D341Med (cell line): Measurements from ENCODE around the gene TBL1X.

Source experiments
- DNase-seq: peaks from one replicate; pipeline ENCODE4 v3.0.0; 2012; ENCODE audit warnings: low spot score

Gene TBL1X

DNA sequence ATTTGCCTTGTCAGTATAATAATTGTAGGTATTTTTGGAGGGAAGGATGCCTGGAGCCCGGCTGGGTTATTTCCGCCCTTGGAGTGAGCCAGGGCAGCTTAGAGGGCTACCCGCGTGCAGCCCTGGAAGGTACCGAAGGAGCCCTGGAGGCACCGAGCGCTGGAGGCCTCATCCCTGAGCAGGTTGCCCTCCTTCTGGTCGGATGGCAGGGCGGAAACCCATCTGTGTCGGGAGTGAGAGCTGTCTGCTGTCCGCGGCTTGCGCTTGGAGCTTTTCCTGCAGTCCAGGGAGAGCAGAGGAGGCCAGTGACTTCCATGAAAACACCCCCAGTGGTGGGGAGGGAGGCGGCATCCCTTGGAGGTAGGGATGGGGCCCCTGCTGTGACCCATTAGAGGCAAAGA is 122.1 kb downstream of the TBL1X start:
- no peak for DNase-seq

- DNase-seq = no peak
These were observed 122.8 kb downstream of the TBL1X start for GRCh38 chrX:9587642-9588041.

- DNase-seq = no peak
These were observed 126.6 kb downstream of the TBL1X start for GRCh38 chrX:9591496-9591895.

GRCh38 chrX:9593756-9594155 is 128.9 kb downstream of the TBL1X start:
- DNase-seq = no peak

- DNase-seq = no peak
These were observed 130.3 kb downstream of the TBL1X start for GRCh38 chrX:9595174-9595573.

GRCh38 chrX:9596837-9597236 is 132.0 kb downstream of the TBL1X start:
- no peak for DNase-seq

- no peak for DNase-seq
These were observed 132.6 kb downstream of the TBL1X start for GRCh38 chrX:9597361-9598035.

GRCh38 chrX:9598344-9598743 is 133.5 kb downstream of the TBL1X start:
- DNase-seq = no peak

GRCh38 chrX:9604111-9604907 is 139.5 kb downstream of the TBL1X start:
- DNase-seq = no peak

DNA sequence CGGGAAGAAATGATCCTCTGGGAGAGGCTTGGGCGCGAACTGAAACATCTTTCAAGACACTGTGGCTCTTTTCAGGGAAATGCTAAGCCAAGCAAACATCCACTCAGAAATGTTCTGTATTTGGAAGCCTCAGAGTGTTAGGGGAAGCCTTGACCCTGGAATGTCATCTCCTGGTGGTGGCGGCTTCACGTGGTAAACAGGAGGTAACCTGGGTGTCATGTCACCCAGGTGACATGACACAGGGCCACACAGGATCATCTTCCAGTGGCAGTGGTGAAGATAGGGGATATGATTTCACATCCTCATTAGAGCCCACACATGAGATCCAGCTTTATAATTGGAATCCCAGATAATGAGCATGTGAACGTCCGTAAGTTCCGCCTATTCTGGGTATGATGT is 140.0 kb downstream of the TBL1X start:
- DNase-seq = no peak

GRCh38 chrX:9605484-9605883 is 140.6 kb downstream of the TBL1X start:
- DNase-seq = no peak

- DNase-seq = no peak
These were observed 142.1 kb downstream of the TBL1X start for GRCh38 chrX:9606971-9607370.

DNA sequence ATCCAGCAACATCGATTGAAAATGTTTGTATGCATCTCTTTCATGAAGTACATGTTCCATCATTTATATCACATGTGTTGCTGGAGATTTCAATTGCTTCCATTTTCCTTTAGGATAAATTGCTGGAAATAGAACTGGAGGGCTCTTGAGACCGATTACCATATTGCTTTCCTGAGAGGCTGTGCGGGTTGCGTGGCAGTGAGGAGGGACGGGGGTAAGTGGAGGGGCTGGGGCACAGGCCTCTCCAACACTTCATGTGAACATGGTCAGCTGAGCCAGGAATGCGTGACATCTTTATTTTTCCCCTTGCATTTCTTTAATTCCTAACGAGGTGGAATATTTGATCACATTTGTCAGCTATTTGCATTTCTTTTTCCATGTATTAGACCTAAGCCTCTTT is 144.6 kb downstream of the TBL1X start:
- DNase-seq = no peak

DNA sequence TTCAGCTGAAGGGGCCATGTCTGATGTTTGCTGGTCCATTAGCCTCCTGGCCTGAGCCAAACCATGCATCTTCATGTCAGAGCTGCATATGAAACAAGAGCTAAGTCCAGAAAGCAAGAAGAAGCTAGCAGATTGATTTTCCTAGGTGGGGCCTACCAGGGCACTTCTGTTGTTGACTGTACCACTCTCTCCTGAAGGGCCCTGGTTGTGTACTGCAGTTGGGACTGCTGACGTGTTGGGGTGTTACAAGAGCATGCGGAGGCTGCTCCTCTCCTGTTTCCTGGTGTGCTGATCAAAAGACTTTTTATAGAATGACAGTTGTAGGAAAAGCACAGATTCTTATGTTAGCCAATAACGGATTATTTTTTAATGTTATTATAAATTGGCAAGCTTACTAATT is 145.1 kb downstream of the TBL1X start:
- DNase-seq = no peak

DNA sequence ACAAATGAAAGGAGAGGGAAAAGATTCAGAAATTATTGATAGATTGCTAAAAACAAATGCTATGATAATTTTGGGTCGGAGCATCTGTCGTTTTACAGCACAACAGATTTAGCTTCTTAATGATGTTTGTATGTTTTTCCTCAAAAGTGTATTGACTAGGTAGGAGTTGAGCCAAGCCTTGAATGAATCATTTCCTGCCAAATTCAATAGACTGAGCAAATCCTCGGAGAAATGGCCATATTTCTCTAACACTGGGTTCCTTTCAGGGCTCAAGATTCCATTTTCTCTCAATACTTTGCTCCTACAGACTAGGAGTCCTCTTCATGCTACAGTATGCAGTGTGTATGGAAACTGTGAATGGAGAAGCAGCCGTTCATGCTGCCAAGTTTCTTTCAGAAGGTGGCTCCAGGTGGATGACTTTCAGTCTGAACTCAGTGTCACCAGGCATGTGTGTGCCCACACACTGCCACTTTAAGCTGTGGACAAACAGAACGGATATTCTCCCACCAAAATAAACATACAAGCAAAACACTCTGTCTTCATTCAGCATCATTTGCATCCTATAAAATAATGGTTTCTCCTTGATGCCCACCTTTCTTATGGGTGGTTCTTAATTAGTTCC is 146.0 kb downstream of the TBL1X start:
- no peak for DNase-seq

GRCh38 chrX:9611436-9612145 is 146.7 kb downstream of the TBL1X start:
- DNase-seq = peak; percentile 38

- DNase-seq = no peak
These were observed 147.3 kb downstream of the TBL1X start for GRCh38 chrX:9612146-9612505.

GRCh38 chrX:9614016-9614415 is 149.2 kb downstream of the TBL1X start:
- no peak for DNase-seq

GRCh38 chrX:9619133-9619532 is 154.3 kb downstream of the TBL1X start:
- no peak for DNase-seq

DNA sequence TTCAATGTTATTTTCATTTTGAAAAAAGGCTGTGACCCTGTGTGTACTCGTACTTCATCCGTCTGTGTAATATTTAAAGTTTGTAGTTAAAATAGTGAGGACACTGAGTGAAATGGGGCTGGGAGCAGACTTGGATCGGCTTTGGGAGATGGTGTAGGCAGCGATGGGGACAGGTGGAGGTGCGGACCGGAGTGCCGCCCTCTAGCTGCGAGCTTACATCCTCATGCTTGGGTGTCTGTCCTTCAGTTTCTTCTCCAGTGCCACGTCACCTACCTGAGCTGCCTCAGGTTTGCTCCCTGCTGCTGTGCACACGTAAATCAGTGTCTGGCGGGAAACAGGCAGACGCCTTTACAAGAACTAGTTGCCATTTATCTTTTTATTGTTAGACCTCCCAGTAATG is 154.7 kb downstream of the TBL1X start:
- DNase-seq = no peak

- DNase-seq = no peak
These were observed 157.3 kb downstream of the TBL1X start for GRCh38 chrX:9622128-9622527.

- DNase-seq = no peak
These were observed 161.5 kb downstream of the TBL1X start for GRCh38 chrX:9626379-9626778.

DNA sequence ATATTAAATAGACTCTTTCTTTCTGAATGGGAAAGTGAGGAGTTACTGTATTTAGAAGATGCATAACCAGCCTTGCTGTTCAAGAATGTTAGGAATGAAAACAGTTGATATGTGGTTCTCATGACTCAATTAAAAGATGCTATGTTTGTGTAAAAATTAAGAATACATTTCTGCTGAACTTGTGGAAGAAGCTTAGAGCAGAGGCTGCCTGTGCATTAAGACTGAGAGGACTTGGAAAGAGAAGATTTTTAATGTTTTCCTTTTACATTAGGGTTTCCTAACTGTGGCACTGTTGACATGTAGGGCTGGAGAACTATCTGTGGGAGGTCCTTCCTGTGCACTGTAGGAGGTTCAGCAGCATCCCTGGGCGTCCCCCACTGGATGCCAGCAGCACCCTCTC is 163.1 kb downstream of the TBL1X start:
- no peak for DNase-seq
